Sciatic nerve (tissue), 2 donors: ENCODE data around the gene CUL3. TPM values are rescaled to one million over a fixed set of nuclear protein-coding genes. Genes with fewer than 3 reads are reported as not detected.

Experiments used
- ATAC-seq: fragments of 200-7000 bp; cut with Tn5 transposase; one replicate; pipeline ENCODE4 v1.9.1; 2020; ENCODE audit warnings: mild to moderate bottlenecking, moderate library complexity
- DNase-seq: peaks from one replicate; pipeline ENCODE4 v3.0.0-alpha.2; 2020; ENCODE audit warnings: low spot score
- intact Hi-C: fragments of 100-400 bp; cut with DNase I; formaldehyde crosslinking; loops from one replicate; pipeline ENCODE4 v1.14.2; 2022
- total RNA-seq: library from RNA; stranded (reverse); fragmentation: NEBNext Ultra II Directional; extraction: Animal tissue kit (Norgen Biotek cat#: 25700); gene quantifications from one replicate; pipeline ENCODE4 v1.2.1, GENCODE V29; 2021
- donor health status: DM: no; HTN: no; CAD: no.
- donor health status: DM: no; HTN: no; CAD: no.

Gene CUL3
- total RNA-seq, 1 donor from 2014 or later: 126 TPM

GRCh38 chr2:224442071-224442967 is 142.8 kb downstream of the CUL3 start:
- intact Hi-C loops: loop anchor here (10.0 kb wide), 1 partner anchor 78 kb away; no protein-coding TSS in a partner anchor
- peak; percentile 63 for DNase-seq
- peak; percentile 70 for ATAC-seq

- intact Hi-C loops: loop anchor here (10.0 kb wide), 1 partner anchor 76 kb away; no protein-coding TSS in a partner anchor
- ATAC-seq: no peak
- DNase-seq: no peak
Measured at GRCh38 chr2:224440988-224441387, 144.2 kb downstream of the CUL3 start.

- intact Hi-C loops: no loop called here
- DNase-seq (no peak), ATAC-seq (no peak)
Measured at GRCh38 chr2:224438726-224439125, 146.4 kb downstream of the CUL3 start.

GRCh38 chr2:224436634-224437033 is 148.5 kb downstream of the CUL3 start:
- DNase-seq (no peak), ATAC-seq (no peak)
- intact Hi-C loops: no loop called here

GRCh38 chr2:224434618-224435017 is 150.5 kb downstream of the CUL3 start:
- intact Hi-C loops: no loop called here
- DNase-seq (no peak), ATAC-seq (no peak)

- ATAC-seq (no peak), DNase-seq (no peak)
- intact Hi-C loops: no loop called here
Measured at GRCh38 chr2:224433442-224433841, 151.7 kb downstream of the CUL3 start.

GRCh38 chr2:224432003-224432579 is 153.1 kb downstream of the CUL3 start:
- intact Hi-C loops: no loop called here
- DNase-seq: no peak
- no peak for ATAC-seq

- ATAC-seq: no peak
- intact Hi-C loops: no loop called here
- DNase-seq: no peak
Measured at GRCh38 chr2:224429441-224429810, 155.7 kb downstream of the CUL3 start.

GRCh38 chr2:224428787-224429440 is 156.2 kb downstream of the CUL3 start:
- intact Hi-C loops: no loop called here
- no peak for DNase-seq
- ATAC-seq: no peak

GRCh38 chr2:224427471-224427870 is 157.7 kb downstream of the CUL3 start:
- ATAC-seq (no peak), DNase-seq (no peak)
- intact Hi-C loops: no loop called here

- no peak for DNase-seq
- intact Hi-C loops: no loop called here
- no peak for ATAC-seq
Measured at GRCh38 chr2:224426656-224427055, 158.5 kb downstream of the CUL3 start.

- no peak for DNase-seq
- intact Hi-C loops: no loop called here
- ATAC-seq: no peak
Measured at GRCh38 chr2:224421065-224421464, 164.1 kb downstream of the CUL3 start.

Other genes starting within 250 kb of the CUL3 start
- 6.3 TPM for gene FAM124B, start 183.3 kb downstream of the CUL3 start, total RNA-seq
- not detected for gene CCDC195, start 131.0 kb upstream of the CUL3 start, total RNA-seq